Neural crest cell (in vitro differentiated cells): ENCODE data around the gene DR1. TPM values are rescaled to one million over a fixed set of nuclear protein-coding genes. Genes with fewer than 3 reads are reported as not detected.
A peak's percentile ranks its signal among the peaks of the same experiment; 100 is the strongest.
"Not testable (repeated sequence)": the region's sequence is repeated elsewhere in the genome, so short reads cannot be mapped to it uniquely, and the experiment has no call there.

Experiments used
- DNase-seq: peaks from one replicate; pipeline ENCODE4 v3.0.0; 2021; ENCODE audit warnings: low read depth, mixed read lengths, low spot score
- H3K27ac Mint-ChIP-seq: one replicate; pipeline ENCODE4 v1.8.0; 2021; ENCODE audit warnings: mild to moderate bottlenecking, mixed read lengths; ENCODE audit not compliant: unreplicated experiment
- H3K27me3 Mint-ChIP-seq: 2 replicates; pipeline ENCODE4 v1.8.0; 2021; ENCODE audit warnings: low read depth, mild to moderate bottlenecking, mixed read lengths
- H3K36me3 Mint-ChIP-seq: 2 replicates; pipeline ENCODE4 v1.8.0; 2021; ENCODE audit warnings: low read depth, mild to moderate bottlenecking, mixed read lengths
- H3K4me1 Mint-ChIP-seq: 2 replicates; pipeline ENCODE4 v1.8.0; 2021; ENCODE audit warnings: mixed read lengths
- H3K4me3 Mint-ChIP-seq: one replicate; pipeline ENCODE4 v1.8.0; 2021; ENCODE audit warnings: mild to moderate bottlenecking, mixed read lengths
- H3K9me3 Mint-ChIP-seq: 2 replicates; pipeline ENCODE4 v1.8.0; 2021; ENCODE audit warnings: mixed read lengths
- total RNA-seq: library from RNA; stranded (reverse); gene quantifications from 2 replicates; pipeline ENCODE4 v1.2.1, GENCODE V29; 2021
- TF ChIP-seq, protein P1 (sequence below): fragments of 200-600 bp; sonication (generic); conservative IDR thresholded peaks from 2 replicates; pipeline ENCODE4 v1.5.0; 2021; ENCODE audit warnings: antibody characterized with exemption, mild to moderate bottlenecking

Gene DR1
- total RNA-seq, 1 donor from 2014 or later = 62.7 TPM

GRCh38 chr1:93349231-93350135 lies 3.8 kb downstream of the DR1 start:
- no peak for DNase-seq
- Mint-ChIP-seq H3K36me3 (peaks cover 2% of the 10 kb centered on the region), H3K4me1 (peaks cover 41% of the 10 kb centered on the region), H3K9me3 (no peaks in the 10 kb centered on the region), H3K27me3 (no peaks in the 10 kb centered on the region), H3K4me3 (peak overlapping the region; percentile 25), H3K27ac (no peak overlapping the region)
- TF ChIP-seq, protein P1, sequence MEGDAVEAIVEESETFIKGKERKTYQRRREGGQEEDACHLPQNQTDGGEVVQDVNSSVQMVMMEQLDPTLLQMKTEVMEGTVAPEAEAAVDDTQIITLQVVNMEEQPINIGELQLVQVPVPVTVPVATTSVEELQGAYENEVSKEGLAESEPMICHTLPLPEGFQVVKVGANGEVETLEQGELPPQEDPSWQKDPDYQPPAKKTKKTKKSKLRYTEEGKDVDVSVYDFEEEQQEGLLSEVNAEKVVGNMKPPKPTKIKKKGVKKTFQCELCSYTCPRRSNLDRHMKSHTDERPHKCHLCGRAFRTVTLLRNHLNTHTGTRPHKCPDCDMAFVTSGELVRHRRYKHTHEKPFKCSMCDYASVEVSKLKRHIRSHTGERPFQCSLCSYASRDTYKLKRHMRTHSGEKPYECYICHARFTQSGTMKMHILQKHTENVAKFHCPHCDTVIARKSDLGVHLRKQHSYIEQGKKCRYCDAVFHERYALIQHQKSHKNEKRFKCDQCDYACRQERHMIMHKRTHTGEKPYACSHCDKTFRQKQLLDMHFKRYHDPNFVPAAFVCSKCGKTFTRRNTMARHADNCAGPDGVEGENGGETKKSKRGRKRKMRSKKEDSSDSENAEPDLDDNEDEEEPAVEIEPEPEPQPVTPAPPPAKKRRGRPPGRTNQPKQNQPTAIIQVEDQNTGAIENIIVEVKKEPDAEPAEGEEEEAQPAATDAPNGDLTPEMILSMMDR = no peak

GRCh38 chr1:93350322-93350721 lies 4.6 kb downstream of the DR1 start:
- H3K36me3 Mint-ChIP-seq = peaks cover 2% of the 10 kb centered on the region
- peak overlapping the region; percentile 21 for H3K4me3 Mint-ChIP-seq
- peaks cover 35% of the 10 kb centered on the region for H3K4me1 Mint-ChIP-seq
- H3K9me3 Mint-ChIP-seq = no peaks in the 10 kb centered on the region
- DNase-seq = no peak
- TF ChIP-seq, protein P1 = no peak
- H3K27ac Mint-ChIP-seq = no peak overlapping the region
- no peaks in the 10 kb centered on the region for H3K27me3 Mint-ChIP-seq

- Mint-ChIP-seq H3K4me3 (no peak overlapping the region), H3K36me3 (peaks cover 5% of the 10 kb centered on the region), H3K4me1 (peaks cover 34% of the 10 kb centered on the region), H3K9me3 (no peaks in the 10 kb centered on the region), H3K27me3 (no peaks in the 10 kb centered on the region), H3K27ac (no peak overlapping the region)
- TF ChIP-seq, protein P1 = no peak
- DNase-seq = no peak
Observed at GRCh38 chr1:93350875-93351274, 5.2 kb downstream of the DR1 start.

- not testable (repeated sequence) for H3K36me3 Mint-ChIP-seq, H3K27me3 Mint-ChIP-seq, DNase-seq, H3K9me3 Mint-ChIP-seq, H3K4me3 Mint-ChIP-seq, H3K27ac Mint-ChIP-seq
- peaks cover 34% of the 10 kb centered on the region for H3K4me1 Mint-ChIP-seq
Observed at GRCh38 chr1:93351346-93351745, 5.6 kb downstream of the DR1 start.

GRCh38 chr1:93352376-93352775 lies 6.7 kb downstream of the DR1 start:
- Mint-ChIP-seq H3K27me3 (no peaks in the 10 kb centered on the region), H3K27ac (no peak overlapping the region), H3K4me3 (no peak overlapping the region), H3K4me1 (peaks cover 31% of the 10 kb centered on the region), H3K36me3 (peaks cover 8% of the 10 kb centered on the region), H3K9me3 (no peaks in the 10 kb centered on the region)
- TF ChIP-seq, protein P1 = no peak
- no peak for DNase-seq

DNA sequence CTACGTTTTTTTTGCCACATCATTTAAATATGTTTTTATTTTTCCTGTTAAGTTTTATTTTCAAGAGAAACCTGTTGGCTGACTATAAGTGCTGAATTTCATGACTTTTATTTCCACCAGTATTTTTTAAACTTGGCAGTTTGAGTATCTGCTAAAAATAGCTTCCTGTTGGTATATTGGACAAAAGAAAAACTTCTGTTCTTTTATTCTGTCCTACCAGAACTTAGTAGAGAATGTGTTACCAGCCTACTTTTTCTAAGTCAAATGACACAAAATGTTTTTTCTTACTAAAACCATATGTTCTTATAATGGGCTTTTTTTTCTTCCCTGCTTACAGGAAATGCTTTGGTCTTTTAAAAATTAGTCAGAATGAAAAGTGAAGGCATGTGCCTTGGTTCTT lies 7.6 kb downstream of the DR1 start:
- TF ChIP-seq, protein P1 = no peak
- no peaks in the 10 kb centered on the region for H3K27me3 Mint-ChIP-seq
- no peaks in the 10 kb centered on the region for H3K9me3 Mint-ChIP-seq
- H3K27ac Mint-ChIP-seq = no peak overlapping the region
- H3K4me1 Mint-ChIP-seq = peaks cover 22% of the 10 kb centered on the region
- DNase-seq = no peak
- peaks cover 12% of the 10 kb centered on the region for H3K36me3 Mint-ChIP-seq
- no peak overlapping the region for H3K4me3 Mint-ChIP-seq
